Measurements from ENCODE around the gene CD99. TPM values are rescaled to one million over a fixed set of nuclear protein-coding genes. Genes with fewer than 3 reads are reported as not detected.

CD99 gene
- total and polyA plus RNA-seq, 8 donors = 176 to 313 (median 247) TPM

- Histone ChIP-seq H3K9me3 (no peaks in the 10 kb centered on the region), H3K36me3 (no peaks in the 10 kb centered on the region), H3K4me1 (no peaks in the 10 kb centered on the region), H3K27me3 (no peaks in the 10 kb centered on the region), H3K27ac (no peak overlapping the region), H3K4me3 (no peak overlapping the region)
- intact Hi-C loops (cut with DNase I) = no loop called here
- ATAC-seq = no peak
- no peak for DNase-seq
- no peak for TF ChIP-seq CTCF (IDR thresholded peaks at IDR 0.05)
Observed at GRCh38 chrX:2789569-2789968, 98.5 kb downstream of the CD99 start.

Other genes with a start within 250 kb of the CD99 start
- gene DHRSX, start 190.3 kb upstream of the CD99 start, total RNA-seq = 10 to 100 TPM; 28.8 to 31.5 TPM
- gene DHRSX, start 190.3 kb upstream of the CD99 start, polyA plus RNA-seq (ENCODE audit: insufficient read length in 6 of 6) = 10 to 100 TPM; 20.2 to 28.3 (median 25.4) TPM
- 10 to 100 TPM; 32.2 to 37.5 TPM for gene ZBED1, start 190.3 kb upstream of the CD99 start, total RNA-seq
- gene ZBED1, start 190.3 kb upstream of the CD99 start, polyA plus RNA-seq (ENCODE audit: insufficient read length in 6 of 6) = 10 to 100 TPM; 26.1 to 40.2 (median 29.8) TPM
- gene XG, start 60.7 kb downstream of the CD99 start, total RNA-seq = 1 to 10 TPM in 1 of 2 donors, under 1 TPM in 1; 0.38 to 1.6 TPM
- gene XG, start 60.7 kb downstream of the CD99 start, polyA plus RNA-seq (ENCODE audit: insufficient read length in 6 of 6) = 1 to 10 TPM in 1 of 6 donors, under 1 TPM in 5; 0.17 to 1.1 (median 0.41) TPM
- gene GYG2, start 137.6 kb downstream of the CD99 start, total RNA-seq = 1 to 10 TPM; 1.5 to 6.2 TPM
- 10 to 100 TPM; 11.6 to 15.3 (median 14.0) TPM for gene GYG2, start 137.6 kb downstream of the CD99 start, polyA plus RNA-seq (ENCODE audit: insufficient read length in 6 of 6)
- 10 to 100 TPM; 22.7 to 58.9 TPM for gene ARSD, start 238.0 kb downstream of the CD99 start, total RNA-seq
- 10 to 100 TPM; 46.0 to 65.2 (median 52.6) TPM for gene ARSD, start 238.0 kb downstream of the CD99 start, polyA plus RNA-seq (ENCODE audit: insufficient read length in 6 of 6)

All from left lung (tissue), 10 donors.